Muscle layer of colon (tissue), 2 donors: ENCODE measurements around the gene CACNA1E.

Experiments used
- H3K27ac ChIP-seq: one replicate; pipeline ENCODE4 v1.7.0; 2013; ENCODE audit warnings: low read depth, mild to moderate bottlenecking, low read length, moderate library complexity
- H3K27me3 ChIP-seq, 2 donors: one replicate each; pipeline ENCODE4 v1.7.0; 2013; ENCODE audit warnings: low read length in 2 of 2, mild to moderate bottlenecking in 2 of 2; ENCODE audit not compliant: insufficient read depth in 2 of 2, control insufficient read depth in 1 of 2
- H3K36me3 ChIP-seq: one replicate; pipeline ENCODE4 v1.7.0; 2013; ENCODE audit warnings: mild to moderate bottlenecking, low read length; ENCODE audit not compliant: insufficient read depth
- H3K4me1 ChIP-seq: one replicate; pipeline ENCODE4 v1.7.0; 2013; ENCODE audit warnings: mild to moderate bottlenecking, low read length; ENCODE audit not compliant: insufficient read depth
- H3K4me3 ChIP-seq, 2 donors: one replicate each; pipeline ENCODE4 v1.7.0; 2013; ENCODE audit warnings: low read length in 2 of 2, low read depth in 1 of 2, mild to moderate bottlenecking in 1 of 2, moderate library complexity in 1 of 2
- H3K9ac ChIP-seq: one replicate; pipeline ENCODE4 v1.7.0; 2013; ENCODE audit warnings: low read length
- H3K9me3 ChIP-seq: one replicate; pipeline ENCODE4 v1.7.0; 2013; ENCODE audit warnings: mild to moderate bottlenecking, low read length
- donor health status: abdominal sarcoma.
- donor health status: Adenocarcinoma of cecum.

The CACNA1E gene

DNA sequence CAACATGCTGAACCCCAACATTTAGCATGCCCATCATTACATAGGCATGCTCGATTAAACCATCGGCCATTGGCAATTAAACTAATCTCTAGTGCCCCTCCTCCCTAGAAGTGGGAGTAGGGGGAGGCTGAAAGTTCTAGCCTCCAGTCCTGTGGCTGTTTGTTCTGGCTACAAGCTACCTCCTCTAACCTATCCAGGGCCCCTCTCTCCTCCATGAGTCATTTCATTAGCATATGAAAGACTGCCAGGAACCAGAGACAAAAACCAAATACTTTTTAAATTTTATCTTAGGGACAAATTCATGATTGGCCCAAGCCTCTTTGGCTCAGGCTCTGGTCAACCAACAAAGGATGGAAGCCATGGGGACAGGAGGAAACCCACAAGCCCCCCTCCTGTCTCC, 231.1 kb downstream of the CACNA1E start:
- Histone ChIP-seq H3K27me3 (no peaks in the 10 kb centered on the region), H3K4me1 (no peaks in the 10 kb centered on the region), H3K36me3 (no peaks in the 10 kb centered on the region), H3K9ac (no peak overlapping the region), H3K9me3 (no peaks in the 10 kb centered on the region), H3K27ac (no peak overlapping the region), H3K4me3 (no peak overlapping the region)

GRCh38 chr1:181718034-181718433, 234.7 kb downstream of the CACNA1E start:
- no peak overlapping the region for H3K4me3 ChIP-seq
- H3K4me1 ChIP-seq = no peaks in the 10 kb centered on the region
- H3K9me3 ChIP-seq = no peaks in the 10 kb centered on the region
- H3K27ac ChIP-seq = no peak overlapping the region
- H3K27me3 ChIP-seq = no peaks in the 10 kb centered on the region
- H3K9ac ChIP-seq = no peak overlapping the region
- no peaks in the 10 kb centered on the region for H3K36me3 ChIP-seq

DNA sequence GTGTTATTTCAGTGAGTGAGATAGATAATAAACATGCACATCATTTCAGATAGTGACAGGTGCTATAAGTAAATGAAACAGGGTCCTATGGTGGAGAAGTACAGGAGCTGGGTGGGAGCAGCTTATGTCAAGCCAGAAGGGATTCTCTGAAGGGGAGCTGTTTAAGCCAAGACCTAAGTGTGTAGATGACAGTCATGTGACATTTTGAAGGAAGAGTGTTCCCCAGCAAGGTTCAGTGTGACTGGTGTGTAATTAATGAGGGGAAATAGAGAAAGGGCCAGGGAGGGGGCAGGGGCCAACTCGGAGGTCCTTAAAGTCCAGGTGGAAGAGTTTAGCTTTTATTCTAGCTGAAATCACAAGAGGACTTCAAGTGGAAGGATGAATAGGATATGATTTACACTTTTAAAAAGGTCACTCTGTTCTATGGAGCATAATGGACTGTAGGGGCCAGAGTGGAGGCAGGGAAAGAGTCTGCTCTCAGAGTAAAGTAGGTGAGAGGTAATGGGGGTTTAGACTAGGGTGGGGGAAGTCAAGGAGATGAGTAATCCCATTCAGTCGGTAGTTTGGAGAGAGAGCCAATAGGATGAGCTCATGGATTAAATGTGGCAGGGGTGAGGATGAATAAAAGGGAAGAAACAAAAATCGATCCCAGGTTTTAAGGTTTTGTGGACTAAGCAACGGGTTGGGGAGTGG, 243.1 kb downstream of the CACNA1E start:
- Histone ChIP-seq H3K9ac (no peak overlapping the region), H3K4me3 (no peak overlapping the region), H3K27me3 (no peaks in the 10 kb centered on the region), H3K9me3 (no peaks in the 10 kb centered on the region), H3K27ac (no peak overlapping the region), H3K36me3 (no peaks in the 10 kb centered on the region), H3K4me1 (no peaks in the 10 kb centered on the region)

DNA sequence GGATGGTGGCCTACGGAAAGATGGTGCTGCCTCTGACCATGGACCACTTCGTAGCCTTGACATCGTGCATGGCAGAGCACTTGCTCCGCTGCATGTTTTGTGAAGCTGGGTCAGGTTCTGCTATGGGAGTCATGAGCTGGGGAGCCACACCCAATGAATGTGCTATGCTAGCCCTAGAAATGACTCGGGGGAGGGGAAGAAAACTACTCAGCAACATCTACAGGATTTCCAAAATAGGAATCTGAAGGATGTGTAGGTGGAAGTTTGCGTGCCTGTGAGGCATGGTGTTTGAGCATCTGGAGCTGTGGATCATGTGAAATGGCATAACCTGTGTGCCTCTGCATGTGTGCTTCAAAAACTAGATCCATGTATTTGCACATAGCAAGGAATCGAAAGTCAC, 247.3 kb downstream of the CACNA1E start:
- no peaks in the 10 kb centered on the region for H3K9me3 ChIP-seq
- H3K9ac ChIP-seq = no peak overlapping the region
- no peaks in the 10 kb centered on the region for H3K27me3 ChIP-seq
- no peaks in the 10 kb centered on the region for H3K36me3 ChIP-seq
- no peak overlapping the region for H3K27ac ChIP-seq
- H3K4me3 ChIP-seq = no peak overlapping the region
- no peaks in the 10 kb centered on the region for H3K4me1 ChIP-seq

- Histone ChIP-seq H3K4me1 (no peaks in the 10 kb centered on the region), H3K27ac (no peak overlapping the region), H3K4me3 (no peak overlapping the region), H3K9ac (no peak overlapping the region), H3K36me3 (no peaks in the 10 kb centered on the region), H3K9me3 (no peaks in the 10 kb centered on the region), H3K27me3 (no peaks in the 10 kb centered on the region)
Observed at GRCh38 chr1:181732218-181732990, 249.1 kb downstream of the CACNA1E start.

GRCh38 chr1:181733486-181733885, 250.2 kb downstream of the CACNA1E start:
- no peak overlapping the region for H3K27ac ChIP-seq
- H3K9me3 ChIP-seq = no peaks in the 10 kb centered on the region
- H3K36me3 ChIP-seq = no peaks in the 10 kb centered on the region
- no peak overlapping the region for H3K9ac ChIP-seq
- H3K4me1 ChIP-seq = no peaks in the 10 kb centered on the region
- no peak overlapping the region for H3K4me3 ChIP-seq
- no peaks in the 10 kb centered on the region for H3K27me3 ChIP-seq

DNA sequence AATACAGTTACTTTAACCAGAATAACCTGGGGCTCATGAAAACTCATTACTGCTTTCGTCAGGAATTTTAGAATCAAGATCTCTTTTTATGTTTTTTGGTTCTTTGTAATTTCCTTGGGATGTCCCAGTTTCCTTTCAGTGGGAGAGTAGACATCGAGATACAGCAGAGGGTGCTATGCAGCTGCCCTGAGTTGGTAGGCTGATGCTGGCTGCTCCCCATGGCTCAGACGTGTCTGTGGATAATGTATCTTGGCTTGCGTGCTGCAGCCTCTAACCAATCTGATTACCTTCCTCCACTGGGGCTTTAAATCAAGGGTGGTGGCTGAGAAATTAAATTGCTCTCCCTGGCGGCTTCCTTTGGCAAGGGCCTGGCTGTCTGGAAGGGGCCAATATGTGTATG, 253.7 kb downstream of the CACNA1E start:
- Histone ChIP-seq H3K4me3 (no peak overlapping the region), H3K36me3 (no peaks in the 10 kb centered on the region), H3K9ac (no peak overlapping the region), H3K27ac (no peak overlapping the region), H3K4me1 (no peaks in the 10 kb centered on the region), H3K27me3 (no peaks in the 10 kb centered on the region), H3K9me3 (no peaks in the 10 kb centered on the region)

- Histone ChIP-seq H3K9ac (no peak overlapping the region), H3K36me3 (no peaks in the 10 kb centered on the region), H3K4me1 (no peaks in the 10 kb centered on the region), H3K27me3 (no peaks in the 10 kb centered on the region), H3K4me3 (no peak overlapping the region), H3K27ac (no peak overlapping the region), H3K9me3 (no peaks in the 10 kb centered on the region)
Observed at GRCh38 chr1:181739214-181739613, 255.9 kb downstream of the CACNA1E start.

DNA sequence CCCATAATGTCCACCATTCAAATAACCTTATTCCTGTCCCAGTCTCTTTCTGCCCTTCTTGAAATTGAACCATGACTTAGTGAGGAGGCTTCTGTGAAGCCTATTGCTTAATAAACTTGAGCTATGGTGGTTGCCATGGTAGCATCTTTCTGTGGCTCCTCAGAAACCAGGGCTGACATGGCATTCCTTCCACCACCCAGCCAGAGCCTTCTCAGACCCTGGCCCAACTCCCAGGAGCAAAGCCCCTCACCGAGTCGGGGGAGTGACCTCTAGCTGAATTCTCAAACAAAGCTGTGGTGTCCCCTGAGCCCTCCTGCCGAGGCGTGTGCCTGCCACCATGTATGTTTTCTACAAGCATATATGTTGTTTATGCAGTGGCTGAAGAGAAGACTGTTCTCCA, 259.1 kb downstream of the CACNA1E start:
- H3K9me3 ChIP-seq = no peaks in the 10 kb centered on the region
- H3K4me3 ChIP-seq = no peak overlapping the region
- H3K9ac ChIP-seq = no peak overlapping the region
- no peaks in the 10 kb centered on the region for H3K4me1 ChIP-seq
- no peaks in the 10 kb centered on the region for H3K36me3 ChIP-seq
- H3K27me3 ChIP-seq = no peaks in the 10 kb centered on the region
- no peak overlapping the region for H3K27ac ChIP-seq

DNA sequence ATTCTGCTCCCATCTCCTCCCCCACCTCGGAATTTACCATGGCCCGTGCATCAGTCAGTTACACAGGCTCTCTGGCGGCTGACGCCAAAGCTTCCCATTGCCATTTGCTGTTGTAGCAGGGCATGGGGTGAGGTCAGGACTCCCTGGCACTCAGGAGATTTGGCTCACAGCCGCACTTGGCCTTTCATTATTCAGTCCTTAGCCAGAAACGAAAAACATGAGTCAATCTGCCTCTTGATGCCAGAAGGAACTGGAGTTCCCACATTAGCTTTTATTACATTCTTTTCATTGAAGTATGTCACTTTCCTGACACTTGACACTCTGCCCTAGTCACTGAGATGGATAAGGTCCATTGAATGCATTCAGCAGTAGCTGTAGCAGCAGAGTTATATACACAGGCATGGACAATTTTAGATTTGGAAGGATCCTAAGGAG, 260.6 kb downstream of the CACNA1E start:
- no peak overlapping the region for H3K27ac ChIP-seq
- H3K4me1 ChIP-seq = no peaks in the 10 kb centered on the region
- no peak overlapping the region for H3K9ac ChIP-seq
- no peaks in the 10 kb centered on the region for H3K27me3 ChIP-seq
- H3K36me3 ChIP-seq = no peaks in the 10 kb centered on the region
- no peak overlapping the region for H3K4me3 ChIP-seq
- H3K9me3 ChIP-seq = no peaks in the 10 kb centered on the region

DNA sequence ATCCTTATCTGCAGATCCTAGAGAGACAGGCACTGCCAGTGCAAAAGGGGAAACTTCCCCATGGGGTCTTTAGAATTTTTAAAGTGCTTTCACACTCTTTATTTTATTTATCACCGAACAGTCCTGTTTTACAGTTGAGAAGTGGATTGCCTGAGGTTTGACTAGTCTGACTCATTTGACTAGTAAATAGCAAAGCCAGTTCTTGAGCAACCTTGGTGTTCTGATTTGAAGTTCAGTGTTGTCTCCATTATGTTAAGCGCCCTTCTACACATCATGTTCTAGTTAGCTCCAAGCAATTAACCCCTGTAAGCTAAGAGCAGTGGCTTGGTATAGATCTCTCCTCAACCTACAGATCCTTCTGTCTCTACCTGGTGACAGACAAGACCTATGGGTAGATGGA, 262.9 kb downstream of the CACNA1E start:
- Histone ChIP-seq H3K9me3 (no peaks in the 10 kb centered on the region), H3K9ac (no peak overlapping the region), H3K4me3 (no peak overlapping the region), H3K4me1 (no peaks in the 10 kb centered on the region), H3K27ac (no peak overlapping the region), H3K36me3 (no peaks in the 10 kb centered on the region), H3K27me3 (no peaks in the 10 kb centered on the region)

- Histone ChIP-seq H3K4me3 (no peak overlapping the region), H3K27ac (no peak overlapping the region), H3K4me1 (no peaks in the 10 kb centered on the region), H3K36me3 (no peaks in the 10 kb centered on the region), H3K9ac (no peak overlapping the region), H3K9me3 (no peaks in the 10 kb centered on the region), H3K27me3 (no peaks in the 10 kb centered on the region)
Observed at GRCh38 chr1:181748013-181748412, 264.7 kb downstream of the CACNA1E start.
